ENCODE data around the gene TCEA2.

TCEA2 gene

GRCh38 chr20:64035933-64036345 lies 27.1 kb upstream of the TCEA2 start, which contains the start of gene C20orf204:
Gene C20orf204, plus strand, starts transcription at chr20:64036182. Its CDS starts 142 bp downstream, at chr20:64036324.
- no peak for DNase-seq (ENCODE audit: low read depth in 2 of 2)

GRCh38 chr20:64036346-64037198 lies 26.4 kb upstream of the TCEA2 start:
- no peak for DNase-seq (ENCODE audit: low read depth in 2 of 2)

- DNase-seq (ENCODE audit: low read depth in 2 of 2), result no peak
These were observed 25.9 kb upstream of the TCEA2 start for GRCh38 chr20:64037199-64037497.

- DNase-seq (ENCODE audit: low read depth in 2 of 2), result no peak
These were observed 25.3 kb upstream of the TCEA2 start for GRCh38 chr20:64037498-64038213.

GRCh38 chr20:64038224-64038564 lies 24.8 kb upstream of the TCEA2 start:
- no peak for DNase-seq (ENCODE audit: low read depth in 2 of 2)

GRCh38 chr20:64038565-64039292 lies 24.3 kb upstream of the TCEA2 start:
- DNase-seq (ENCODE audit: low read depth in 2 of 2), result peak; percentile 47 to 72

GRCh38 chr20:64039293-64040160 lies 23.5 kb upstream of the TCEA2 start:
- no peak for DNase-seq (ENCODE audit: low read depth in 2 of 2)

- DNase-seq (ENCODE audit: low read depth in 2 of 2), result no peak
These were observed 22.6 kb upstream of the TCEA2 start for GRCh38 chr20:64040231-64041039.

- DNase-seq (ENCODE audit: low read depth in 2 of 2), result no peak
These were observed 21.8 kb upstream of the TCEA2 start for GRCh38 chr20:64041040-64041780.

- DNase-seq (ENCODE audit: low read depth in 2 of 2), result no peak
These were observed 21.3 kb upstream of the TCEA2 start for GRCh38 chr20:64041781-64042053.

- no peak for DNase-seq (ENCODE audit: low read depth in 2 of 2)
These were observed 20.8 kb upstream of the TCEA2 start for GRCh38 chr20:64042054-64042781.

GRCh38 chr20:64043768-64044167 lies 19.2 kb upstream of the TCEA2 start:
- no peak for DNase-seq (ENCODE audit: low read depth in 2 of 2)

GRCh38 chr20:64044484-64045247 lies 18.3 kb upstream of the TCEA2 start:
- DNase-seq (ENCODE audit: low read depth in 2 of 2), result no peak

GRCh38 chr20:64045346-64046011 lies 17.5 kb upstream of the TCEA2 start:
- no peak for DNase-seq (ENCODE audit: low read depth in 2 of 2)

- DNase-seq (ENCODE audit: low read depth in 2 of 2), result no peak
These were observed 16.0 kb upstream of the TCEA2 start for GRCh38 chr20:64047046-64047389.

- no peak for DNase-seq (ENCODE audit: low read depth in 2 of 2)
These were observed 15.0 kb upstream of the TCEA2 start for GRCh38 chr20:64047968-64048401.

- no peak for DNase-seq (ENCODE audit: low read depth in 2 of 2)
These were observed 14.5 kb upstream of the TCEA2 start for GRCh38 chr20:64048402-64049044.
